ENCODE results near the gene GUK1.

Gene GUK1

GRCh38 chr1:228194436-228194835 lies 54.4 kb downstream of the GUK1 start:
- H4K20me1 ChIP-seq (ENCODE audit: insufficient read depth, low read length) = no peaks in the 10 kb centered on the region
- no peaks in the 10 kb centered on the region for H3K4me1 ChIP-seq (ENCODE audit: insufficient read depth, low read length)
- H3K27ac ChIP-seq (ENCODE audit: low read length) = no peak overlapping the region
- no peak overlapping the region for H3K4me3 ChIP-seq (ENCODE audit: low read depth in 1 of 2, low read length in 2 of 2)
- ATAC-seq (ENCODE audit: insufficient read depth, low read depth) (no peak), DNase-seq (no peak)
- H2AFZ ChIP-seq (ENCODE audit: low read depth, low read length) = no peak overlapping the region
- H3K4me2 ChIP-seq (ENCODE audit: insufficient read depth, low read length) = no peak overlapping the region
- TF ChIP-seq EZH2 (IDR thresholded peaks at IDR 0.05; ENCODE audit: borderline replicate concordance, low read depth, low read length, severe bottlenecking) = no peak
- TF ChIP-seq CTCF (IDR thresholded peaks at IDR 0.05; ENCODE audit: borderline replicate concordance, extremely low read depth, low read length, poor library complexity, severe bottlenecking) = no peak
- no peaks in the 10 kb centered on the region for H3K27me3 ChIP-seq (ENCODE audit: insufficient read depth, low read length, poor library complexity)
- H3K9ac ChIP-seq (ENCODE audit: low read depth, low read length) = no peak overlapping the region
- peaks cover 8% of the 10 kb centered on the region for H3K9me3 ChIP-seq (ENCODE audit: insufficient read depth, low read length, severe bottlenecking)
- H3K36me3 ChIP-seq (ENCODE audit: insufficient read depth, low read length) = no peaks in the 10 kb centered on the region
- no peaks in the 10 kb centered on the region for H3K79me2 ChIP-seq (ENCODE audit: insufficient read depth, low read length)

GRCh38 chr1:228194921-228195812 lies 55.1 kb downstream of the GUK1 start:
- Histone ChIP-seq H3K4me2 (ENCODE audit: insufficient read depth, low read length) (no peak overlapping the region), H2AFZ (ENCODE audit: low read depth, low read length) (no peak overlapping the region), H4K20me1 (ENCODE audit: insufficient read depth, low read length) (no peaks in the 10 kb centered on the region), H3K27me3 (ENCODE audit: insufficient read depth, low read length, poor library complexity) (no peaks in the 10 kb centered on the region), H3K4me3 (ENCODE audit: low read depth in 1 of 2, low read length in 2 of 2) (no peak overlapping the region), H3K4me1 (ENCODE audit: insufficient read depth, low read length) (no peaks in the 10 kb centered on the region), H3K9ac (ENCODE audit: low read depth, low read length) (no peak overlapping the region), H3K36me3 (ENCODE audit: insufficient read depth, low read length) (no peaks in the 10 kb centered on the region), H3K79me2 (ENCODE audit: insufficient read depth, low read length) (no peaks in the 10 kb centered on the region), H3K27ac (ENCODE audit: low read length) (no peak overlapping the region), H3K9me3 (ENCODE audit: insufficient read depth, low read length, severe bottlenecking) (peaks cover 14% of the 10 kb centered on the region)
- TF ChIP-seq CTCF (IDR thresholded peaks at IDR 0.05; ENCODE audit: borderline replicate concordance, extremely low read depth, low read length, poor library complexity, severe bottlenecking) (no peak), EZH2 (IDR thresholded peaks at IDR 0.05; ENCODE audit: borderline replicate concordance, low read depth, low read length, severe bottlenecking) (no peak)
- ATAC-seq (ENCODE audit: insufficient read depth, low read depth) (no peak), DNase-seq (no peak)

- Histone ChIP-seq H3K79me2 (ENCODE audit: insufficient read depth, low read length) (no peaks in the 10 kb centered on the region), H3K27me3 (ENCODE audit: insufficient read depth, low read length, poor library complexity) (no peaks in the 10 kb centered on the region), H3K4me3 (ENCODE audit: low read depth in 1 of 2, low read length in 2 of 2) (no peak overlapping the region), H3K27ac (ENCODE audit: low read length) (no peak overlapping the region), H2AFZ (ENCODE audit: low read depth, low read length) (no peak overlapping the region), H3K4me1 (ENCODE audit: insufficient read depth, low read length) (no peaks in the 10 kb centered on the region), H3K4me2 (ENCODE audit: insufficient read depth, low read length) (no peak overlapping the region), H3K9me3 (ENCODE audit: insufficient read depth, low read length, severe bottlenecking) (peaks cover 14% of the 10 kb centered on the region), H3K9ac (ENCODE audit: low read depth, low read length) (no peak overlapping the region), H4K20me1 (ENCODE audit: insufficient read depth, low read length) (no peaks in the 10 kb centered on the region), H3K36me3 (ENCODE audit: insufficient read depth, low read length) (no peaks in the 10 kb centered on the region)
- no peak for DNase-seq
- TF ChIP-seq CTCF (IDR thresholded peaks at IDR 0.05; ENCODE audit: borderline replicate concordance, extremely low read depth, low read length, poor library complexity, severe bottlenecking) (no peak), EZH2 (IDR thresholded peaks at IDR 0.05; ENCODE audit: borderline replicate concordance, low read depth, low read length, severe bottlenecking) (no peak)
- ATAC-seq (ENCODE audit: insufficient read depth, low read depth) = no peak
Measured at GRCh38 chr1:228197555-228198147, 57.6 kb downstream of the GUK1 start.
